ENCODE results near the gene ACSL4.

The ACSL4 gene

GRCh38 chrX:109614951-109615350, 118.1 kb downstream of the ACSL4 start:
- no peak for DNase-seq (ENCODE audit: low spot score)

- no peak for DNase-seq (ENCODE audit: low spot score)
These were observed 131.6 kb downstream of the ACSL4 start for GRCh38 chrX:109601486-109601885.

GRCh38 chrX:109600237-109600651, 132.8 kb downstream of the ACSL4 start:
- peak; percentile 1 for DNase-seq (ENCODE audit: low spot score)

GRCh38 chrX:109596015-109596414, 137.0 kb downstream of the ACSL4 start:
- DNase-seq (ENCODE audit: low spot score) = no peak

Small RNAs within 50 kb of the gene (small RNA-seq; reads per million reads assigned to genes)
- gene AL118496.2 (0 reads per million in 2 experiments), gene RF00019 (0 reads per million in 2 experiments)
